Thyroid gland (tissue), 4 donors: Measurements from ENCODE around the gene GPR31.
"Not testable (repeated sequence)": the region's sequence is repeated elsewhere in the genome, so short reads cannot be mapped to it uniquely, and the experiment has no call there.

Experiments
- POLR2A ChIP-seq, 2 donors: fragments of 450-650 bp; IDR thresholded peaks; one replicate each; pipeline ENCODE4 v1.6.1; 2017; ENCODE audit warnings: antibody characterized with exemption in 2 of 2, mild to moderate bottlenecking in 2 of 2, moderate library complexity in 1 of 2
- TF ChIP-seq, protein P1 (sequence below), 6 experiments: fragments of 200-600 bp in 3 of 6; fragments of 450-650 bp in 3 of 6; sonication (generic) in 3 of 6; IDR thresholded peaks; one replicate each; pipeline ENCODE4 v1.5.1; 2016 to 2019; ENCODE audit warnings: antibody characterized with exemption in 6 of 6, mild to moderate bottlenecking in 2 of 6, inconsistent platforms in 1 of 6, moderate library complexity in 1 of 6

DNA sequence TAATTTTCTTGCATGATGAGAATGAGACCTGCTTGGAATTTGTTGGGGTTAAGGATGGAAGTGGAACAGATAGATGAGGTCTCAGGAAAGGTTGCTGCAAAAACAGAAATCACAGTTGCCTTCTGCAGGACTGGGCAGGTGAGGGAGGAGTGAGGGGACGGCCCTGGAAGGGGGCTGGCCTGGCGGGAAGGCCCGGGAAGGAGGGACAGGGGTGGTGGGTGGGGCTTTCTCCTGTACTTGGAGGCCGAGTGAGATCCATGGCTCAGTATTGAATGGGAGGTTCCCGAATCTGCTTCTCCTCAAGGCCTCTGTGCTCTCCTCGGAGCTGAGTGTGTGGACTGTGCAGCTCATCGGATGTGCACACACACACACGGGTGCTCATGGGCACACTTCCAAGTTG is 44.8 kb upstream of the GPR31 start:
- TF ChIP-seq, protein P1, sequence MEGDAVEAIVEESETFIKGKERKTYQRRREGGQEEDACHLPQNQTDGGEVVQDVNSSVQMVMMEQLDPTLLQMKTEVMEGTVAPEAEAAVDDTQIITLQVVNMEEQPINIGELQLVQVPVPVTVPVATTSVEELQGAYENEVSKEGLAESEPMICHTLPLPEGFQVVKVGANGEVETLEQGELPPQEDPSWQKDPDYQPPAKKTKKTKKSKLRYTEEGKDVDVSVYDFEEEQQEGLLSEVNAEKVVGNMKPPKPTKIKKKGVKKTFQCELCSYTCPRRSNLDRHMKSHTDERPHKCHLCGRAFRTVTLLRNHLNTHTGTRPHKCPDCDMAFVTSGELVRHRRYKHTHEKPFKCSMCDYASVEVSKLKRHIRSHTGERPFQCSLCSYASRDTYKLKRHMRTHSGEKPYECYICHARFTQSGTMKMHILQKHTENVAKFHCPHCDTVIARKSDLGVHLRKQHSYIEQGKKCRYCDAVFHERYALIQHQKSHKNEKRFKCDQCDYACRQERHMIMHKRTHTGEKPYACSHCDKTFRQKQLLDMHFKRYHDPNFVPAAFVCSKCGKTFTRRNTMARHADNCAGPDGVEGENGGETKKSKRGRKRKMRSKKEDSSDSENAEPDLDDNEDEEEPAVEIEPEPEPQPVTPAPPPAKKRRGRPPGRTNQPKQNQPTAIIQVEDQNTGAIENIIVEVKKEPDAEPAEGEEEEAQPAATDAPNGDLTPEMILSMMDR (IDR thresholded peaks at IDR 0.05): not testable (repeated sequence)
- TF ChIP-seq POLR2A (IDR thresholded peaks at IDR 0.05): not testable (repeated sequence)
